OCI-LY7 (cell line): ENCODE results near the gene HOXC11.

Source experiments
- EZH2phosphoT487 ChIP-seq: fragments of 200-600 bp; sonication (generic); IDR thresholded peaks from 2 replicates; pipeline ENCODE4 v1.6.1; 2018; ENCODE audit warnings: low read depth, borderline replicate concordance, mild to moderate bottlenecking, mixed run types, antibody characterized with exemption, low read length, moderate library complexity, mixed read lengths
- TF ChIP-seq, protein P1 (sequence below): fragments of 200-600 bp; sonication (generic); conservative IDR thresholded peaks from 2 replicates; pipeline ENCODE4 v1.5.1; 2014; ENCODE audit warnings: mild to moderate bottlenecking, antibody characterized with exemption, low read length, moderate library complexity, mixed read lengths

DNA sequence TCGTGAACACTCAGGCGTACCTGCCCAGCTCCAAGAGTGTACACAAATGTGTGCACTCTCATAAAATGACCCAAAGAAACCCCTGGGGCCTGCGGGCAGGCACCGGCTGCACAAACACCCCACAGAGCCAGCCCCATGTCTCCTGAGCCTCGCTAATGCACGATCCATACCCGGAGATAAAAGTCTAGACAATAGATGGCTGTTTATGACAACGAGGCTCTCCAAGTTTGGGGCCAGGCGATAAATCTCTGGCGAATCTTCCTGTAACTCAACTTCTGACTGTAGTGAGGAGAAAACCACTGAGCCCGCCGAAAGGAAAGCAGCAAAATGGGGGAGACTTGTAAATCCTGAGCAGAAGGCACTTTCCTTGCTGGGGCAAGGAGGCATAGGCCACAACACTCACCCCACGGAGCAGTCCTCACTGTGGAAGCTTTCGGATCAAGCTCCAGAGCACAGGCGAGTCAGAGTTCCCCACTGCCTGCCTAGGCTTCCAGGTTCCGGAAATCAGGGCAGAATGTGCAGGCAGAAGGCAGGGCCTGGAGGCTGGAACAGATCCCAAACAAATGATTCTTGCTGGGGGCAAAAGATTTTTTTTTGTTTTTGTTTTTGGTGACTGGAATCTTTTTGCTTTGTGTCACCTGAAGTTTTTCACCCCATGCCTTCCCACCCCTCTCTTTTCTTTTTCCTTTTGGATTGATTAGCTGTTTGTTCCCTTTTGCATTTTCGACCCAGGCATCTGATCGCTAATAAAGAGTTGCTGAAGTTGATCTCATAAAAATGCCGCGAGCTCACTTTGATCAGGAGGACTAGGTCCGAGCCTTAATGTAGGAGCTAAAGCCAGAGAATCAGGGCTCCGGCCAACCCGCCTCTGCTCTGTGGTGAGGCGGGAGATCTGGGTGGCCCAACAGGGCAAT lies 4.5 kb upstream of the HOXC11 start:
- TF ChIP-seq, protein P1, sequence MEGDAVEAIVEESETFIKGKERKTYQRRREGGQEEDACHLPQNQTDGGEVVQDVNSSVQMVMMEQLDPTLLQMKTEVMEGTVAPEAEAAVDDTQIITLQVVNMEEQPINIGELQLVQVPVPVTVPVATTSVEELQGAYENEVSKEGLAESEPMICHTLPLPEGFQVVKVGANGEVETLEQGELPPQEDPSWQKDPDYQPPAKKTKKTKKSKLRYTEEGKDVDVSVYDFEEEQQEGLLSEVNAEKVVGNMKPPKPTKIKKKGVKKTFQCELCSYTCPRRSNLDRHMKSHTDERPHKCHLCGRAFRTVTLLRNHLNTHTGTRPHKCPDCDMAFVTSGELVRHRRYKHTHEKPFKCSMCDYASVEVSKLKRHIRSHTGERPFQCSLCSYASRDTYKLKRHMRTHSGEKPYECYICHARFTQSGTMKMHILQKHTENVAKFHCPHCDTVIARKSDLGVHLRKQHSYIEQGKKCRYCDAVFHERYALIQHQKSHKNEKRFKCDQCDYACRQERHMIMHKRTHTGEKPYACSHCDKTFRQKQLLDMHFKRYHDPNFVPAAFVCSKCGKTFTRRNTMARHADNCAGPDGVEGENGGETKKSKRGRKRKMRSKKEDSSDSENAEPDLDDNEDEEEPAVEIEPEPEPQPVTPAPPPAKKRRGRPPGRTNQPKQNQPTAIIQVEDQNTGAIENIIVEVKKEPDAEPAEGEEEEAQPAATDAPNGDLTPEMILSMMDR = no peak
- TF ChIP-seq EZH2phosphoT487 = no peak
